Lung microvascular endothelial cell (primary cell): Measurements from ENCODE around the gene HORMAD2. TPM values are rescaled to one million over a fixed set of nuclear protein-coding genes. Genes with fewer than 3 reads are reported as not detected.
A peak's percentile ranks its signal among the peaks of the same experiment; 100 is the strongest.
"Not testable (repeated sequence)": the region's sequence is repeated elsewhere in the genome, so short reads cannot be mapped to it uniquely, and the experiment has no call there.

Experiments
- DNase-seq, 2 donors: peaks; one replicate each; pipeline versions ENCODE4 v3.0.0 to v3.0.0-alpha.2; 2010; ENCODE audit warnings: low read depth in 2 of 2
- total RNA-seq: library from RNA; depleted of rRNA; stranded (reverse); fragments of >200 nt; gene quantifications from 2 replicates; pipeline ENCODE4 v1.2.1, GENCODE V29; 2014

HORMAD2 gene
- total RNA-seq, 1 donor from 2014 or later, result not detected

DNA sequence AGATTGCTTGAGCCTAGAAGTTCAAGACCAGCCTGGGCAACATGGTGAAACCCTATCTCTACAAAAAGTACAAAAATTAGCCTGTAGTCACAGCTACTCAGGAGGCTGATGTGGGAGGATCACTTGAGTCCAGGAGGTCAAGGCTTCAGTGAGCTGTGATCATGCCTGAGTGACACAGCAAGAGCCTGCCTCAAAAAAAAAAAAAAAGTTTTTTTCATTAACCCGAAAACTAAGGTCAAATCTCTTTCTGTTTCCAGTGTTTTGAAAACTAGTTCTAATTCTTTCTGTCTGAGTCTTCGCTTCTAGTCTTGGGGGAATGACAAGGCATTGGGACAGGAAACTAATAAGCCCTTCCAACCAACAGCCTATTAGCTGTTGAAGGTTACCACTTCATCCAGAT is 108.6 kb downstream of the HORMAD2 start:
- DNase-seq, result no peak

DNA sequence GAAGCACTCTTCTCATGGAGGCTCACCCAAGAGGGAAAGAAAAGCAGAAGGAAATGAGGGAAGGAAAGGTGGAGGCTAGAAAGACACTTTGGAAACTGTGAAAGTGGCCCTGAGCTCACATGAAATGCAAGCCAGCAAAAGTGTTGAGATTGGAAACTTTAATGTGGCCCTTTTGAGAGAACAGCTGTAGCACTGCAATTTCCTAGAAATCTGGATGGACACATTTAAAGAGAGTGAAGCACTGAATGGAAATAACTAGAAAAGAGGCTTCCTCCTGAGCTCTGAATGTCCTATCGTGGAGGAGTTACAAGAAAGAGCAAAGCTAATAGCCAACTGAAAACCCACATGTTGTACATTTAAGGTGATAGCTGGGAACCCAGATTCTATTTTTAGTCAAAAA is 110.3 kb downstream of the HORMAD2 start:
- DNase-seq, result no peak

DNA sequence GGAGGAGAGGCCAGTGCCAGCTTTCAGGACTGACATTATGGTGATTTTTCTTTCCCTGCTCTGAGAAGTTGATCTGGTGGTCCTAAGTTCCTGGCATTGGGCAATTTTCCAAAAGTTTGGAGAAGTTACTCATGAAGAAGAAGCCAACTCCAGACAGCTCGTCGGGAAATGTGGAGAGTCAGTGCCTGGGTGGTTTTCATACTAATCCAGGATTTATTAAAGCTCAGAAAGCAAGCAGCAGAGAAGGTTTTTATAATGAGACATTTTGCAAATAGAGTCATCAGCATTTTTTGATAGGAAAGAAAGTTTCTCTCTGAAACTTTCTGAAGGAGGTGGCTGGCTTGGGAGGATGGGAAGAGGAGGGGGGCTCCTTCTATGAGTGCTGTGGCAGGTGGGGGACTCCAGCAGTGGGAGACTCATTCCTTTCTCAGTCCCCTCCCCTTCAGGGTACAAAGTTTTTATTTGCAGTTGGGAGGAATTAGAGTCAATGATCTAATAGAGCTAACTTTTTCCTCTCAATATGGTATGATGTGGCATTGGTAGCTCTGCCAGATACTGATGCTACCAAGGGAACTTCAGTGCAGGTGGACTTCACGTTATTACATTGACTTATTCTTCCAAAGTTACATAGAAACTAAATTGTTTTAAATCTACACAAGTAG is 110.9 kb downstream of the HORMAD2 start:
- DNase-seq, result no peak

DNA sequence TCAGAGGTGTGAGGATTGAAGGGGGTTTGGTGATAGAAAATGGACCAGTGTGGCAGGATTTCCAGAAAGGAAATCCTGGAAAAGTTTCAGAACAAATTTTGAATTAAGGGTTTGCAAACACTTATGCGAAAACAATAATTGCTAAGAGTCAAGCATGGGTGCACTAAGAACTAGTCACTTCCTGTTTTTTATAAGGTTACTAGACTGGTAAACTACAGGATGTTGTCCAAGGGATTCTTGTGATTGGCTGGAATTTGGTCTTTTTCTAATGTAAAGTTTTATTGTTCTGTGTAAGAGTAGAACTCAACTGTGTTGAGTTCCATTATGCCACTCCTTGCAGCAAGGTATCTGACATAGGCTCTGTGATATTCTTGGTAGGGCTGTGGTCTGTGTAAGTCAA is 112.2 kb downstream of the HORMAD2 start:
- DNase-seq, result peak in 1 of 2 donors; percentile 71

DNA sequence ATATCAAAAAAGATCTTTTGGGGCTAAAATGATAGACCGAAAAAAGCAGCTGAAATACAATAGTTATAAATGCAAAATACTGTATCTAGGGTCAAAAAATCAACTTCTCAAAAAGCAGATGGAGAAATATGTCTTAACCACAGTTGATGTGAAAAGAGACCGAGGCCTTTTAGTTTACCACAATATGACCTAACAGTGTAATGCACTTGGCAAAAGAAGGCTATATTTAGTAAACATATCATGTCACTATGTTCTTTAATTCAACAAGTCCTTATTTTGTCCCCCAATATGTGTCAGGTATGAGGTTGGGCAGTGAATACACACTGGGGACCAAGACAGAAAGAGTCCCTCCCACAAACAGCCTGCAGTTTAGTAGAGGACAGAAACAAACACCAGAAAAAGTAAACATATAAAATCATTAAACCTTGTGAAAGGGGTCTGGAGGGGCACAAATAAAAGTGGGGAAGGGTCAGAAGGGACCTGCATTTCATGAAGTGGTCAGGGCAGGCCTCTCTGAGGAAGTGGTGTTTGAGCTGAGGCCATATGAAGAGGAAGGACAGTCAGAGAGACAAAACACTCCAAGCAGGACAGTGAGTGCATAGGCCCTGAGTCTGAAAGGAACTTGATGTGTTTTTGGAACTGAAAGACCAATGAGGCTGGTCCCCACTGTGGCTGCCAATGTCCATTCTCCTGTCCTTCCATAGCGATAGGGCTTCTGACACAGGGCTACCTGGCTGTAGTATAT is 112.9 kb downstream of the HORMAD2 start:
- no peak for DNase-seq

DNA sequence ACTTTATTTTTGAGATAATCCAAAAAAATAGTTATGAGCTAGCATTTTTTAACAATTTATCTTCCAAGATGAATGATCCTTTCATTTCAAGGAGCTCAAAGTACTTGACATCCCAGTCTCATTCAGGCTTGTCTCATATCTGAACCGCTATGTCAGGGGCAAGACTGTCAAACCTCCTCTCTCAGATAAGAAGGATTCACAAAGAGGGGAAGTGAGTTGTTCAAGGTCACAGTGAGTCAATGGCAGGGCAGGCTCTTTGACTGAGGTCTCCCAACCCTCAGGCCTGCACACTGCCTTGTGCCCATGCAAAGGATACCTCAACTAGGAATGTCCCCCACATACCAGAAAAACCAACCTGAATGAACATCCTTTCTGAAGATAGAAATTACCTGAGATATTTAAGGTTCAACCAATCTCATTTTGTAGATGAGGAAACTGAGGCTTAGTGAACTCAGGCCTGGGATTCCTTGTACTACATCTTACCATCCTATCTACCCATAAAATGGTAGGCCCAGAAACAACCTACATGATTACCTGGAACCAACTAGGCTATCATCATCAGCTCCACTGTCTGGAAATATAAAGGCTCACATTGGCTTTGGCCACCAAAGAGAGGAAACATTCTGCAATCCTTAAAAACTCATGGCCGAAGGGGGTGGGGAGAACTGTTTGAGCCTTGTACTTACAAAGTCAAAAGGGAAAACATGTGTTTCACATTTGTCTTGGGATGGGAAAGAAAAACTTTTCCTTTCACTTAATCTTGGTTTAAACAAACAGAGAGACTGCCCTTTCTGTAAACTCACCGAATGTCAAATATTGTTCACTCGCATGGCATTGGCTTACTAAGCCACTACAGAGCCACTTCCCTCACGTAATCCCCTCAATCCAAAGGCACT is 115.2 kb downstream of the HORMAD2 start:
- DNase-seq, result peak; percentile 11 to 52

DNA sequence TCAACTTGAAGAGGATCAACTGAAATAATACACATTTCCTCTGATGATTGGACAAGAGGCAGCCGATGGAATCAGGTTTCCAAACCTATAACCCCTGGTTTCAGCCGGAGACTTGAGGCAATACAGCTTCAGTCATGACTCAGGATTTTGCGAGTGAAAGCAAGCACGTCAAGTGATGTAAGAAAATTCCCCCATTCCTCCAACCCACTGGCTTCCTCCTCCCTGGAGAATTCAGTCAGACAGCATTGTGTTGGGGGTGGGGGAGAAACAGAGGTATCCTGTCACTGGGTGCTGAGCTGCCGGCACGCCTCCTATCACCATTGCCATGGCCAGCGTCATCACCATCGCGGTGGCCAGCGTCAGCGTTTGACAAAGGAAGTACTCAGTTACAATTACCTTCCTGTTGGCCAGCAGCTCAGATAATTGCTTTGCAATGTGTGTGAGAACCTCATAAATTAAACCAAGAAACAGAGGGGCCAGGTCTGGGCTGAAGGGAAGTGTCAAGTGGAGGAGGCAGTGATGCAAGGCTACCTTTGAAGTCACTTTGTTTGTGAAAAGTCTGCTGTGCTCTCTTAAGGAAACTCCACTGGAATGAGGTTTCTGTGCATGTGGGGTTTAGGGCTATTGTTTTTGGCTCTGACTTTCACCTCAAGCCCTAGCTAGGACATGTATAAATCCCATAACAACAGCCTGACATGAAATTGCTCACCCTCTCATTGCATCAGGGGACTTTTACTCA is 116.0 kb downstream of the HORMAD2 start:
- DNase-seq, result peak; percentile 88 to 99

DNA sequence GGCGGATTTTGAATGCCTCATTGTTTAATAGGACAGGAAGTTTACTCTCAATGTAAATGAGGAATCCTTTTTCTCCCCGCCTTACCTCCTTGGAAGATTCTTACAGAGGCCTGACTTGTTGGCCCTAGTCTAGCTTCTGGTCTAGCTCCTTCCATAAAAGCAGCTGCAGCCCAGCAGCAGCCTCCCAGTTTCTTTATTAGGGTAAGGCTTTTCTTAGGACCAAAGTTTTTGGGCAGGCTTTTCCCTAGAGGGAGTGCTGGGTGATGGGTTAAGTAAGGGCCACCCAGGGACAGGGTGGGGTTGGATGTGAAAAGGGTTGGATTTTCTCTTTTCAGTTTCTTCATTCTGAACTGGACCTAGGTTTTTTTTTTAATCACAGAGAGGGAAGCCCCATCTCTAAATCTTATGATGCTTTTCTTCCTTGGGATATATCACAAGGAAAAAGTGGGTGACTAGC is 116.6 kb downstream of the HORMAD2 start:
- no peak for DNase-seq

DNA sequence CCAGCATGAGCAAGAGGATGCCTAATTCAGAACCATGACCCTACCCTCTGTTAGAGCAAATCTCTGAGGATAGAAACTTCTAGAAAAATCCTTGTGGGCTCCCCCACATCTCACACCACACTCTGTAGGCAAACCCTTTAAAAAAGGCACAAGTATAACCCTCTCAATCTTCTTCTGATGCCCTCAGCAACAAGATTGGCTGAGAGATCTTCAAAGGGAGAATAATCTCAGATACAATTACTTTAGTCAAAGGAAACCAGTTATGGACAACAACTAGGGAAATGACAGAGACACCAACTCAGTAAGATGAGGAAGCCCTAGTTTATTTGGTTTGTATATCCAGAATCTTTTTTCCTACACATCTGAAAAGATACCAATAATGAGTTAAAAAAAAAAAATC is 117.1 kb downstream of the HORMAD2 start:
- no peak for DNase-seq

DNA sequence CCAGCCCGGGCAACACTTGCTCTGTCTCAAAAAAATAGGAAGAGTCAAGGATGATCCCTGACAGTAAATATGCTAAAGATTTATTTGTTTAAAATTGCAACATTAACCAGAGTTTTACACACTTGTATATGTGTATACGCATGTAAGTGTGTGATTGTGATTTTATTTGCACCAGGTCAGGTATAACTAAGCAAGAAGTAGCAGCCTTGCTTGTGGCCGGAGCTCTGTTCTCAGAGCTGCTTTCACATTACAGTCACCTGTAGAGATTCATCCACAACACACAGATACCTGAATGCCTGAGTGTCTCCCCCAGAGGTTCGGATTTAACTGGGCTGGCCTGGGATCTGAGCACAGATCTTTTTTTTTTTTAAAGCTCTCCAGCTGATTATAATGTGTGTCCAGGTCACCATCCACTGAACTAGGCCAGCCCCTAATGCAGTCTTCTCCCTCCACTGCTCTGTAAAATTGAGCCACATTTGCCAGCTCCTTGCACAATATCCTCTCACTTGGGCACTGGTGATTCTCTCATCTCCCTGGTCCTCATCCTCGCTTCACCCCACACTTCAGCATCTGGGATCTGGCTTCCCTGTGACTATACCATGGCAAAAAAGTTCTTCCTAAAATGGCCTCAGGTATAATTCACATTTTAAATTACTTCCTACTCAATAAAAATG is 118.0 kb downstream of the HORMAD2 start:
- no peak for DNase-seq

DNA sequence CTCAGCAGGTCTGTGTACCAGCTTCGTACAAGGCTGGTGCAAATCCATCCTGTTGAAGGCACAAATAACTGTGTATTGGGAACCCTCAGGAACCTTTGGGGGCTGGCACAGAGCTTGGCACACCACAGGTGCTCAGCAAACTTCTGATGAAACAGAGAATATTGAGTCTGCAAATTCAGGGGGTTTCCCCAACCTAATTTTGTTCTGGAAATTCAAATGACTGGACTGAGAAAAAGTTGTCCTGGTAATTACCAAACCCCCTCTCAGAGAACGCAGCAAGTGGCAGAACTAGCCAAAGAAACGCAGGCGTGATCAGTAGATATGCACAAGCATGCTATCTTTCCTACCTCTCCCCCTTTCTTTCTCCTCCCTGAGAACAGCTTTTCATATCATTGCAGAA is 118.7 kb downstream of the HORMAD2 start:
- DNase-seq, result no peak

DNA sequence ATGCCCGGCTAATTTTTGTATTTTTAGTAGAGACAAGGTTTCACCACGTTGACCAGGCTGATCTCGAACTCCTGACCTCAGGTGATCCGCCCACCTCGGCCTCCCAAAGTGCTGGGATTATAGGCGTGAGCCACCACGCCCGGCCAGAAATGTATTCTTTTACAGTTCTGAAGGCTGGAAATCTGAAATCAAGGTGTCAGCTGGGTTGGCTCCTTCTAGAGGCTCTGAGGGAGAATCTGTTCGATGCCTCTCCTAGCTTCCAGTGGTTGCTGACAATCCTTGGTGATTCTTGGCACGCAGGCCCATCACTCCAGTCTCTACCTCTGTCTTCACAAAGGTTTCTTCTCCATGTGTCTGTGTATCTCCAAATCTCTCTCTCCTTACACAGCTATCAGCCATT is 120.6 kb downstream of the HORMAD2 start:
- DNase-seq, result not testable (repeated sequence)

DNA sequence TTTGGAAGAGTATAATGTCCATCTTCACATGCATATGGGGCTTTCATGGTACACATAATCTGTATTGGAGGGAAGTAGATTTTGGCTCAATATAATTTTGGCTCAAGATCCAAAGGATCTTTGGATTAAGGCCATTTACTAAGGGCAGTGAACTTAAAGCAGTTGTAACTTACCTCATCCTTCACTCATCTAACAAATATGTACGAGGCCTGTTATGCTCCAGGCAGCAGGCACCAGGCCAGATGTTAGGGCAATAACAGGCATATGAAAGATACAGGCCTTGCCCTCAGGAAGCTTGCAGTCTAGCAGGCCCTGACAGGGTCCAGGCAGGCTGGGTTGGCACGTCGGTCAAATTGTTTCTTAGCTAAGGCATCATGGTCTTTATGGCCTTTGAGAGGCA is 121.7 kb downstream of the HORMAD2 start:
- DNase-seq, result peak in 1 of 2 donors; percentile 31

DNA sequence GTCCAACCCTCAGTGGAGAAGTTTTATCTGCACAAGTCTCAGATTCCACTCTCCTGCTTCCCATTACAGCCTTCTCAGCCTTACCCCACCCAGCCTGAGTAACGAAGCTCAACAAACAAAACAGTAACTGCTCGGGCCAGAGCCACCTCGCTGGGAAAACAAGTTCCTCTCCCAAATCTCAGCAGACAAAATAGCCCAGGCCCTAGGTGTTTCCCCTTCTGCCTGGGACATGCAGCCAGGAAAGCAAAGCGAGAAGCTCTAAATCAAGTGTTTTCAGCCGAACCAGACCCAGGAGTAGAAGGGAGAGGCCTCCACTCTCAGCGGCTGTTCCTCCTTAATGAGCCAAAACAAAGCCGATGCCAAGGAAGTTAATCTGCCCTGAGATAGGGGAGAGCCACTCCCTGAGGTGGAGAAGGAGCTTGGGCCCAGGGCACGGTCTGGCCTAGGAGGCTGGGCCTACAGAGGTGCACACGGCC is 122.3 kb downstream of the HORMAD2 start:
- no peak for DNase-seq

DNA sequence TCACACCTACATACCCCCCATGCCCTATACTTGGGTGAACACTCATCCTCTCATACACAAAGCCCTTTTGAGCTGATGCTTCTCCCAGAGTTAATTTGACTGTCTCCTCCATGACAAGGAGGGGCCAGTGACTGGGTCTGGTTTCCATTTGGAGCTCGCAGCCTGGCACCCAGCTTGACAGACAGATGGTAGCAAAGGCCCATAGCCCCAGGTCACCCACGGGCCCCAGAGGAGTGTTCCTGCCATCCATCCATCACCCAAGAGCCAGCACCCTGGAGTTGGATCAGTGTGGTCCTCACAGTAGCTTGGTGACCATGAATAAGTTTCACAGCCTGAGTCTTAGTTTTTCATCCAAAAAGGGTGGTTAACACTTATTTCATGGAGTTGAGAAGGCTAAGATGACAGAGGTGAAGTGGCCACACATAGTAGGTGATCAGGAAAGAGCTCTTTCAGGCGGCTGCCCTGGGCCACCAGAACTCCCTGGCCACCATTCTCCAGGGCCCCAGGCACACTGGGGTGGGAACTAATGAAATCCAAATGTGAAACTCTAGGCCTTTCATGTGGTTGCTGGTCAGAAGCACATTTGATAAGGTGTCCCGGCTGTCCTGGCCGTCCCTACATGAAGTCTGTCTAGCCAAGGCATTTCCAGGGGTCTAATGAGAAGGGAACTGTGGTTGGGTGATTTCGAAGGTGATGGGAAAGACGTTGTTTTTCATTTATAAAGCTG is 123.9 kb downstream of the HORMAD2 start:
- no peak for DNase-seq

DNA sequence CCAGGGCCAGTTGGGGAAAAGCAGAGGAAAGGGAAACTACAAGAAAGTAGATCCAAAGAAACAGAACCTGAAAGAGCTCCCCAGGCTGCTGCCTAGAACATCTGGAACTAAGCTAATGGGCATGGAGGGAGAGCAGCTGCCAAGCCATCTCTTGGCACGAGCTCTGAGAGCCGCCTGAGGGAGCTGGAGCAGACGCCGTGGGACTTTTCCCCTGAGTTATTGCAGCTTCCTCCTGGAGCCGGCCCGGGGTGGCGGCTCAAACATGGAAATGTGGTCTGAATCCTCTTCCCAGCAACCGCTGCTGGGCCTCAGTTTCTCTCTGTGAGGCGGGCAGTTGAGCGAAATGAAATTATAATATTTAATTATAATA is 124.5 kb downstream of the HORMAD2 start:
- DNase-seq, result peak in 1 of 2 donors; percentile 55

DNA sequence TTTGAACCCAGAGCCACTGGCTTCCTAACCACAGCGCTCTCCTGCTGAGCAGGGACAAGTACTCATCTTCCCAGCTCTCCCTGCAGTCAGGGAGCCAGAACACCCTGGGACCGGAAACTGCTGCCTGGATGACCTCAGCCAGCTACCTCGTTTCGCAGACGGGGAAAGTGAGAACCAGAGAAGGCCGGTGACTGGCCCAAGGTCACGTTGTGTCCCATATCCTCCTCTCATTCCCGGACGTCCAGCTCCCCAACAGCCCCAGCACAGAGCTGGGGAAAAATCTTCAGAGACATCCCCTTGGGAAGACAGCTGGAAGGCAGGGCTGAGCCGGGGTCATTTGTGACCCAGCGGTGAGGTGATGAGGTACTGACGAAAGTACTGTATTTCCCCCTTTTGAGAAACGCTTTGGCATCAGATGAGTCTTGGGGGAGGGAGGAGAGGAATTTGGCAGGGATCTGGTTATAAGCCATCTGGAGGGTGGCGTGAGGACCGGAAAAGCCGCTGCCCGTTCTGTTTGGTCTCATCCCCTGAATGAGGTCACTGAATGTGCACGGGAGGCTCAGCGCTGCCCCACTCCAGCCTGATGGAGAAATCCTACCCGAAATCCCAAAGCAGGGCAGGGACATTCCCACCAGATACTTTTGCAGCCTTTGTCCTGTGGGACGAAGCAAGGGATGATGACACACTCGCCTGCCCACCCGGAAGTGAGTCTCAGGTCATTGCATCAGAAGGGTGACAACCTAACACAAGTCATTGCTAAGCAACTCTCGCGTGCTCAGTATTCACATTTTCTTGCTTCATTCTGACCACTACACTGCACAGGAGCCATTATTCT is 125.2 kb downstream of the HORMAD2 start:
- DNase-seq, result peak; percentile 62 to 92

DNA sequence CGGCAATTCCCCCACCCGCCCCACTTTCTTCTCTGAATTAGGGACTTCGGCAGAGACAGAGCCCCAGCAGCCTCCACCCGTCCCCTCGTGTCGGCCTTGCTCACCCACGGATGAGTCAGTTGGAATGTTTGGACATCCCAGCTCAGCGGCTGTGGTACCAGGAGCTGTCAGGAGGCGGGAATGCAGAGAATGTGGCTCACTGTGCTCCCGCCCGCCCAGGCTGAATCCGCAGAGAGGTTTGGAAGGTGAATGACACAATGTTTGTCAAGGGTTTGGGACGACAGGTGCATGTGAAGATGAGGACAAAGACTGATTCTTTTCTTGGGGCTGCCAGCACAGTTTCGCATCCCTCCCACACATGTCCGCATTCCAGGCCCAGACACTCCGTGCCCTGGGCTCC is 126.7 kb downstream of the HORMAD2 start:
- peak; percentile 45 to 88 for DNase-seq
